Measurements from ENCODE around the gene APRT.

DNA sequence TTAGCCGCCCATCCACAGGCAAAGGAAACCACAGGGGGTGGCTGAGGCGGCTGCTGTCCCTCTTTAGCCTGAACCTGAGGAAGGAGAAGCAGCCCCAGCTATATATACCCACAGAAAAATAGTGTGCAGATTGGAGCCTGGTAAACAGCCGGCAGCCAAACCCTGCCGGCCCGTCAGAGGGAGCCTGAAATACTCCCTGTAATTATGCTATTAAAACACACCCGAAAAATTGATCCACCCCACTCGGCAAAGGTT, 33.5 kb downstream of the APRT start:
- TF ChIP-seq GATA2 (IDR thresholded peaks at IDR 0.05; ENCODE audit: low read depth, low read length) (no peak), GATA3 (IDR thresholded peaks at IDR 0.05; ENCODE audit: low read depth, low read length) (no peak)

All from SH-SY5Y (cell line).